K562 (cell line): ENCODE measurements around the gene IFT25. TPM values are rescaled to one million over a fixed set of nuclear protein-coding genes. Genes with fewer than 3 reads are reported as not detected.

ENCODE experiments used
- ARHGAP35 ChIP-seq: fragments of 450-650 bp; IDR thresholded peaks from 2 replicates; pipeline ENCODE4 v1.6.1; 2018; ENCODE audit not compliant: partially characterized antibody
- CBX1 ChIP-seq: sonication (generic); IDR thresholded peaks from 2 replicates; pipeline ENCODE4 v1.6.1; 2016; ENCODE audit warnings: antibody characterized with exemption, low read depth, mild to moderate bottlenecking
- CCNT2 ChIP-seq: IDR thresholded peaks from 2 replicates; pipeline ENCODE4 v1.6.1; 2011; ENCODE audit warnings: borderline replicate concordance, low read depth, mild to moderate bottlenecking, moderate library complexity, mixed read lengths, low read length; ENCODE audit not compliant: insufficient read length; ENCODE audit errors: extremely low read depth
- JUND ChIP-seq, 2 experiments: IDR thresholded peaks; 2 replicates in 1 of 2; 3 replicates in 1 of 2; pipeline ENCODE4 v1.6.1; 2011; ENCODE audit warnings: borderline replicate concordance in 2 of 2, low read depth in 2 of 2, low read length in 2 of 2, improper control_type of control experiment in 1 of 2, missing biosample characterization in 1 of 2, missing genetic modification characterization in 1 of 2, missing genetic modification reagents in 1 of 2
- MAFG ChIP-seq: fragments of 450-650 bp; conservative IDR thresholded peaks from 2 replicates; pipeline ENCODE4 v1.6.1; 2016; ENCODE audit warnings: missing genetic modification characterization, missing compliant biosample characterization
- MNT ChIP-seq, 2 experiments: fragments of 450-650 bp; conservative IDR thresholded peaks; 2 replicates each; pipeline ENCODE4 v1.6.1; 2017; ENCODE audit warnings: mild to moderate bottlenecking in 2 of 2, moderate library complexity in 2 of 2
- NCOA2 ChIP-seq, 2 experiments: fragments of 450-650 bp; IDR thresholded peaks; 2 replicates each; pipeline ENCODE4 v1.6.1; 2018; ENCODE audit warnings: mild to moderate bottlenecking in 2 of 2, moderate library complexity in 1 of 2; ENCODE audit not compliant: partially characterized antibody in 2 of 2
- NFE2L1 ChIP-seq: fragments of 450-650 bp; IDR thresholded peaks from 2 replicates; pipeline ENCODE4 v1.6.1; 2016; ENCODE audit warnings: missing genetic modification characterization, low read depth, mild to moderate bottlenecking, missing compliant biosample characterization, moderate library complexity, borderline replicate concordance
- NFRKB ChIP-seq: fragments of 450-650 bp; IDR thresholded peaks from 2 replicates; pipeline ENCODE4 v1.6.1; 2016; ENCODE audit warnings: low read depth
- SNIP1 ChIP-seq: fragments of 450-650 bp; IDR thresholded peaks from 2 replicates; pipeline ENCODE4 v1.7.1; 2017; ENCODE audit warnings: low read depth, mild to moderate bottlenecking
- STAT5A ChIP-seq: IDR thresholded peaks from 2 replicates; pipeline ENCODE4 v1.6.1; 2012; ENCODE audit warnings: low read length, inconsistent platforms, borderline replicate concordance
- TCF7L2 ChIP-seq: fragments of 150-350 bp; IDR thresholded peaks from 2 replicates; pipeline ENCODE4 v1.6.1; 2016; ENCODE audit warnings: low read depth, mild to moderate bottlenecking, low read length, moderate library complexity
- TCFL5 ChIP-seq: fragments of 250-450 bp; sonication (Bioruptor Pico); conservative IDR thresholded peaks from 2 replicates; pipeline ENCODE4 v1.6.1; 2021; ENCODE audit warnings: mild to moderate bottlenecking, moderate library complexity, matching md5 sums
- ZBTB33 ChIP-seq: sonication (generic); formaldehyde crosslinking; IDR thresholded peaks from 2 replicates; pipeline ENCODE4 v1.8.1; 2023; ENCODE audit warnings: mild to moderate bottlenecking, missing genetic modification reagents
- ZHX1 ChIP-seq: fragments of 150-350 bp; conservative IDR thresholded peaks from 2 replicates; pipeline ENCODE4 v1.6.1; 2014; ENCODE audit warnings: low read length
- ZNF57 ChIP-seq: fragments of 450-650 bp; formaldehyde crosslinking; IDR thresholded peaks from 2 replicates; pipeline ENCODE4 v1.4.0; 2020; ENCODE audit warnings: mild to moderate bottlenecking, moderate library complexity
- ZNF586 ChIP-seq: fragments of 450-650 bp; formaldehyde crosslinking; conservative IDR thresholded peaks from 2 replicates; pipeline ENCODE4 v1.4.0; 2020; ENCODE audit warnings: mild to moderate bottlenecking, moderate library complexity
- ZZZ3 ChIP-seq: fragments of 450-650 bp; IDR thresholded peaks from 2 replicates; pipeline ENCODE4 v1.6.1; 2016; ENCODE audit warnings: antibody characterized with exemption, mild to moderate bottlenecking, moderate library complexity
- polyA plus RNA-seq, 8 experiments: library from polyadenylated mRNA; depleted of rRNA in 4 of 8; stranded (reverse) in 5 of 8; unstranded in 3 of 8; fragments of >200 nt; fragmentation: Nextera tagmentation in 2 of 8; fragmentation: Illumina TruSeq in 1 of 8; extraction: Ambion mirVana in 2 of 8; extraction: Trizol in 1 of 8; gene quantifications; 2 replicates each; pipeline versions ENCODE4 v1.2.1 to v1.2.3, GENCODE V29; 2011 to 2014; ENCODE audit warnings: inconsistent platforms in 1 of 8, missing spikeins in 1 of 8
- total RNA-seq, 7 experiments: library from RNA; depleted of rRNA in 6 of 7; stranded (reverse); fragments of >200 nt in 6 of 7; fragmentation: Illumina TruSeq in 2 of 7; extraction: Trizol in 2 of 7; gene quantifications; 2 replicates each; pipeline versions ENCODE4 v1.2.1 to v1.2.3, GENCODE V29; 2011 to 2021; ENCODE audit warnings: low replicate concordance in 1 of 7
- TF ChIP-seq, protein P1 (sequence below), 2 experiments: fragments of 450-650 bp in 1 of 2; sonication (generic) in 1 of 2; formaldehyde crosslinking in 1 of 2; IDR thresholded peaks in 1 of 2; conservative IDR thresholded peaks in 1 of 2; 2 replicates each; pipeline versions ENCODE4 v1.6.1 to v1.8.1; 2016 to 2023; ENCODE audit warnings: mild to moderate bottlenecking in 2 of 2, moderate library complexity in 2 of 2, inconsistent platforms in 1 of 2, missing genetic modification reagents in 1 of 2

The IFT25 gene
- total and polyA plus RNA-seq, 9 of the 15 experiments (the other 6 are each of a cell fraction or from before 2014, with no cell fraction given), result 93.6 to 209 (median 167) TPM

GRCh38 chr1:53942127-53942957 lies 3.2 kb downstream of the IFT25 start (continued):
- TF ChIP-seq, protein P1, sequence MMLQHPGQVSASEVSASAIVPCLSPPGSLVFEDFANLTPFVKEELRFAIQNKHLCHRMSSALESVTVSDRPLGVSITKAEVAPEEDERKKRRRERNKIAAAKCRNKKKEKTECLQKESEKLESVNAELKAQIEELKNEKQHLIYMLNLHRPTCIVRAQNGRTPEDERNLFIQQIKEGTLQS (IDR thresholded peaks at IDR 0.05), result peak; percentile 45
- TF ChIP-seq, protein P1 (CRISPR knock-in tag; conservative IDR thresholded peaks at IDR 0.05), result no peak
- TF ChIP-seq NFRKB (no peak), JUND (IDR thresholded peaks at IDR 0.05; ENCODE audit: borderline replicate concordance, low read depth, low read length) (0 out of 2 replicates have a peak, but pooled peaks have one; percentile 3), JUND (tag; IDR thresholded peaks at IDR 0.05; ENCODE audit: borderline replicate concordance, low read depth, low read length) (peak; percentile 44; the same call in 2 of the 3 replicates), NFE2L1 (tag) (no peak), MAFG (tag) (no peak; the same call in none of the 2 replicates), SNIP1 (no peak), ZHX1 (no peak), TCFL5 (CRISPR knock-in tag) (no peak), ZBTB33 (CRISPR knock-in tag) (no peak), STAT5A (no peak), ARHGAP35 (no peak), CBX1 (no peak), ZNF57 (no peak), NCOA2 (IDR thresholded peaks at IDR 0.05; ENCODE audit: partially characterized antibody in 2 of 2) (no peak), MNT (conservative IDR thresholded peaks at IDR 0.05) (0 out of 4 replicates have a peak, but pooled peaks of 1 of the 2 experiments have one; percentile 24), CCNT2 (no peak), TCF7L2 (no peak), ZZZ3 (no peak), ZNF586 (CRISPR knock-in tag) (no peak)
